Ectodermal cell (in vitro differentiated cells): ENCODE data around the gene STAT5B.

Experiments used
- H3K27ac ChIP-seq: 2 replicates; pipeline ENCODE4 v1.7.0; 2013; ENCODE audit warnings: mild to moderate bottlenecking, low read depth, low read length; ENCODE audit not compliant: insufficient read depth, poor library complexity, severe bottlenecking
- H3K27me3 ChIP-seq: 2 replicates; pipeline ENCODE4 v1.7.0; 2013; ENCODE audit warnings: mild to moderate bottlenecking, low read length; ENCODE audit not compliant: insufficient read depth, control insufficient read depth, poor library complexity, severe bottlenecking
- H3K36me3 ChIP-seq: one replicate; pipeline ENCODE4 v1.7.0; 2013; ENCODE audit warnings: low read length; ENCODE audit not compliant: control insufficient read depth, insufficient read depth
- H3K4me1 ChIP-seq: one replicate; pipeline ENCODE4 v1.7.0; 2013; ENCODE audit warnings: low read length; ENCODE audit not compliant: control insufficient read depth, insufficient read depth
- H3K4me3 ChIP-seq: 2 replicates; pipeline ENCODE4 v1.7.0; 2013; ENCODE audit warnings: low read depth, low read length, control low read depth; ENCODE audit not compliant: insufficient read depth
- H3K9me3 ChIP-seq: 2 replicates; pipeline ENCODE4 v1.7.0; 2013; ENCODE audit warnings: mild to moderate bottlenecking, low read length, moderate library complexity; ENCODE audit not compliant: control insufficient read depth
- WGBS, 2 experiments: methylation state at CpG; one replicate each; pipeline ENCODE4 v1.1.7; 2013; ENCODE audit warnings: missing lambda C conversion rate in 2 of 2; 5-methylcytosine and 5-hydroxymethylcytosine counted together

The STAT5B gene

GRCh38 chr17:42286411-42287221, 10.4 kb upstream of the STAT5B start:
- 74 to 88% methylated on average over 5 of the region's 5 CpGs for WGBS, 2 experiments
- Histone ChIP-seq H3K9me3 (no peaks in the 10 kb centered on the region), H3K4me3 (no peak overlapping the region), H3K36me3 (no peaks in the 10 kb centered on the region), H3K27ac (no peak overlapping the region), H3K27me3 (peaks cover 40% of the 10 kb centered on the region), H3K4me1 (peaks cover 7% of the 10 kb centered on the region)

- Histone ChIP-seq H3K4me1 (peaks cover 7% of the 10 kb centered on the region), H3K4me3 (no peak overlapping the region), H3K9me3 (no peaks in the 10 kb centered on the region), H3K27me3 (peaks cover 40% of the 10 kb centered on the region), H3K27ac (no peak overlapping the region), H3K36me3 (no peaks in the 10 kb centered on the region)
- 90 to 95% methylated on average over 10 to 11 of the region's 11 CpGs for WGBS, 2 experiments
These were observed 9.3 kb upstream of the STAT5B start for GRCh38 chr17:42285346-42286050.

GRCh38 chr17:42284566-42284965, 8.4 kb upstream of the STAT5B start:
- WGBS, 2 experiments: 96 to 98% methylated on average over 7 of the region's 7 CpGs
- Histone ChIP-seq H3K9me3 (no peaks in the 10 kb centered on the region), H3K4me1 (peaks cover 7% of the 10 kb centered on the region), H3K27me3 (peaks cover 30% of the 10 kb centered on the region), H3K4me3 (no peak overlapping the region), H3K27ac (no peak overlapping the region), H3K36me3 (no peaks in the 10 kb centered on the region)

GRCh38 chr17:42284024-42284369, 7.8 kb upstream of the STAT5B start:
- Histone ChIP-seq H3K9me3 (no peaks in the 10 kb centered on the region), H3K27me3 (peaks cover 25% of the 10 kb centered on the region), H3K36me3 (no peaks in the 10 kb centered on the region), H3K27ac (no peak overlapping the region), H3K4me3 (no peak overlapping the region), H3K4me1 (peaks cover 7% of the 10 kb centered on the region)
- WGBS, 2 experiments: 89% methylated on average over 5 of the region's 5 CpGs

- Histone ChIP-seq H3K4me1 (peaks cover 7% of the 10 kb centered on the region), H3K27ac (no peak overlapping the region), H3K36me3 (no peaks in the 10 kb centered on the region), H3K27me3 (peaks cover 19% of the 10 kb centered on the region), H3K4me3 (no peak overlapping the region), H3K9me3 (no peaks in the 10 kb centered on the region)
- 90 to 93% methylated on average over 7 of the region's 7 CpGs for WGBS, 2 experiments
These were observed 7.2 kb upstream of the STAT5B start for GRCh38 chr17:42283241-42284023.

- Histone ChIP-seq H3K27me3 (peaks cover 10% of the 10 kb centered on the region), H3K4me1 (peaks cover 7% of the 10 kb centered on the region), H3K27ac (no peak overlapping the region), H3K9me3 (no peaks in the 10 kb centered on the region), H3K36me3 (no peaks in the 10 kb centered on the region), H3K4me3 (no peak overlapping the region)
- 84 to 90% methylated on average over 5 to 6 of the region's 6 CpGs for WGBS, 2 experiments
These were observed 6.4 kb upstream of the STAT5B start for GRCh38 chr17:42282478-42283080.

GRCh38 chr17:42281571-42282096, 5.4 kb upstream of the STAT5B start:
- H3K4me3 ChIP-seq: no peak overlapping the region
- H3K4me1 ChIP-seq: peaks cover 16% of the 10 kb centered on the region
- 81 to 82% methylated on average over 7 of the region's 7 CpGs for WGBS, 2 experiments
- H3K36me3 ChIP-seq: no peaks in the 10 kb centered on the region
- peaks cover under 1% of the 10 kb centered on the region for H3K27me3 ChIP-seq
- no peaks in the 10 kb centered on the region for H3K9me3 ChIP-seq
- no peak overlapping the region for H3K27ac ChIP-seq

GRCh38 chr17:42279776-42280630, 3.8 kb upstream of the STAT5B start:
- Histone ChIP-seq H3K27me3 (no peaks in the 10 kb centered on the region), H3K27ac (no peak overlapping the region), H3K4me1 (peaks cover 16% of the 10 kb centered on the region), H3K36me3 (no peaks in the 10 kb centered on the region), H3K9me3 (no peaks in the 10 kb centered on the region), H3K4me3 (no peak overlapping the region)
- 91 to 94% methylated on average over 4 of the region's 4 CpGs for WGBS, 2 experiments

GRCh38 chr17:42277342-42277712, 1.1 kb upstream of the STAT5B start:
- peaks cover 15% of the 10 kb centered on the region for H3K4me1 ChIP-seq
- WGBS, 2 experiments: 58 to 59% methylated on average over 6 of the region's 6 CpGs
- no peak overlapping the region for H3K4me3 ChIP-seq
- H3K27me3 ChIP-seq: no peaks in the 10 kb centered on the region
- no peaks in the 10 kb centered on the region for H3K36me3 ChIP-seq
- no peaks in the 10 kb centered on the region for H3K9me3 ChIP-seq
- H3K27ac ChIP-seq: no peak overlapping the region
